C4-2B (cell line): ENCODE measurements around the gene PARD3.

Experiments used
- H3K27ac ChIP-seq: fragments of 450-650 bp; 2 replicates; pipeline ENCODE4 v1.5.1; 2017
- ZFX ChIP-seq: fragments of 450-650 bp; IDR thresholded peaks from 2 replicates; pipeline ENCODE4 v1.6.1; 2017
- TF ChIP-seq, protein P1 (sequence below): fragments of 450-650 bp; conservative IDR thresholded peaks from 2 replicates; pipeline ENCODE4 v1.5.1; 2017; ENCODE audit warnings: mild to moderate bottlenecking

The PARD3 gene

DNA sequence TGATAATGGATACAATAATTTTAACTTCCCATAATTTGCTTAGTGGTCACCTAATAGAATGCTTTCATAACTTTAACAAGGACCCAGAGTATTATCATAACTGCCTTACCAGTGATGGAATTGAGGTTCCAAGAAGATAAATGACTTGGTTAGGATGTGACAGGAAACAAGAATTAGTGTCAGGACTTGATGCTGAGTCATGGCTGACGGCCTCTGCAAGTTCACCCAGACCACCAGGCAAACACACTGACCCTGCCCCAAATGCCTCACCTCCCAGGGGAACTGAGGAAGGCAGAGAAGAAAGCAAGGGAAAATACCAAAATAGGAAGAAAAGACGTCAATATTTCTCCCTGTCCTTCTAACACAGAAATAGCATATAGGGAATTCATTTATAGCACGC is 636.3 kb downstream of the PARD3 start:
- H3K27ac ChIP-seq = no peak overlapping the region
- no peak for TF ChIP-seq ZFX
- TF ChIP-seq, protein P1, sequence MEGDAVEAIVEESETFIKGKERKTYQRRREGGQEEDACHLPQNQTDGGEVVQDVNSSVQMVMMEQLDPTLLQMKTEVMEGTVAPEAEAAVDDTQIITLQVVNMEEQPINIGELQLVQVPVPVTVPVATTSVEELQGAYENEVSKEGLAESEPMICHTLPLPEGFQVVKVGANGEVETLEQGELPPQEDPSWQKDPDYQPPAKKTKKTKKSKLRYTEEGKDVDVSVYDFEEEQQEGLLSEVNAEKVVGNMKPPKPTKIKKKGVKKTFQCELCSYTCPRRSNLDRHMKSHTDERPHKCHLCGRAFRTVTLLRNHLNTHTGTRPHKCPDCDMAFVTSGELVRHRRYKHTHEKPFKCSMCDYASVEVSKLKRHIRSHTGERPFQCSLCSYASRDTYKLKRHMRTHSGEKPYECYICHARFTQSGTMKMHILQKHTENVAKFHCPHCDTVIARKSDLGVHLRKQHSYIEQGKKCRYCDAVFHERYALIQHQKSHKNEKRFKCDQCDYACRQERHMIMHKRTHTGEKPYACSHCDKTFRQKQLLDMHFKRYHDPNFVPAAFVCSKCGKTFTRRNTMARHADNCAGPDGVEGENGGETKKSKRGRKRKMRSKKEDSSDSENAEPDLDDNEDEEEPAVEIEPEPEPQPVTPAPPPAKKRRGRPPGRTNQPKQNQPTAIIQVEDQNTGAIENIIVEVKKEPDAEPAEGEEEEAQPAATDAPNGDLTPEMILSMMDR = no peak

DNA sequence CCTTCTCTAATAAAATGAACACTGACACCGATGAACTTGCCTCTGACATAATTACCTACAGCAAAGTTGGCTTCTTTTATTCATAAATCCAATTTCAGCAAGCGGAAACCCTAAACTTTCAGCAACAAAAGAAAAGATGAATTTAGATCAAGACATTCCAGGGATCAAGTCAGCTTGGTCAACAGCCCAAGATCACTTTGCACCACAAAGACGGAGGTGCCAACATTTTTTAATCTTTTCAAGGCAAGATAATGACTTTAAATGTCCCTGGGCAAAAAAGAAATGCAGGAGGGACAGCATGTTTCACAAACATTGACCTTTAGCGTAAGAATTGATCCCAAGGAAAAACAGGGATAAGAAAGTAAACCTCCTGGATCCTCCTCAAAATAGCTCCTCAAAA is 636.9 kb downstream of the PARD3 start:
- TF ChIP-seq, protein P1 = no peak
- no peak for TF ChIP-seq ZFX
- no peak overlapping the region for H3K27ac ChIP-seq

DNA sequence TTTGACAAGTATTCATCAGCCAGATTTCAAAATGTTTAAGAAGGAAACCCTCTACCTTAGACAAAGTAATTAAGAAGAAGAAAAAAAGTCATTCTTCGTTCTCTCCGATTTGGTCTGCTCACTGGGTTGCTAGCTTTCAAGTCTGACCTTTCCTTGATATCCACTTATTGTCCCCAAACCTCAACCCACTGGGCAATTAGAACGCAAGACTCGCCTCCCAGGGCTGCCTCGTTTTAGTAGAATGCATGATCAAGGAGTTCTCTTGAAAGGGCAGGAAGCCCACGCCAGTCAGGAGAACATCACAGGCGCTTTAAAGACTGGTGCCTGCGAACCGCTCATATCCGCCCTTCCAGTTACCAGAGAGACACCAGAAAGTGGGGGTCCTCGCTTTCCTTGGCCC is 637.7 kb downstream of the PARD3 start:
- H3K27ac ChIP-seq = no peak overlapping the region
- no peak for TF ChIP-seq ZFX
- TF ChIP-seq, protein P1 = no peak

DNA sequence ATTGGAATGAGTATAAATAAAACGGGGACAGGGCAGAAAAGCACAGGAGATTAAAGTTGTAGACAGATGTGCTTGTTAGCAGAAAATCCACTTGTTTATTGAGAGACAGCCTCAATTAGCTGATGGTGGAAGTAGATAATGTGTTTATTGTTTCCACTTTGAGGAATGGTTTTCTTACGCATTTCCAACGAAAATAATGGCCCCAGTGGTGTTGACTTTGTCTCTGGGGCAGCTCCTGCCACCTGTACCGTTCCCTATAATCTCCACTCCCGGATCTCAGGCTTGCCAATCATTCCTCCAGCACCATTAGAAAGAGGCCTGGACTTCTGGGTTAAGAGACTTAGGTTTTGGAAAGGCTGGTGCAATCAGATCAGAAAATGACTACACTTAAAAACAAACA is 638.7 kb downstream of the PARD3 start:
- TF ChIP-seq, protein P1 = no peak
- TF ChIP-seq ZFX = no peak
- no peak overlapping the region for H3K27ac ChIP-seq

DNA sequence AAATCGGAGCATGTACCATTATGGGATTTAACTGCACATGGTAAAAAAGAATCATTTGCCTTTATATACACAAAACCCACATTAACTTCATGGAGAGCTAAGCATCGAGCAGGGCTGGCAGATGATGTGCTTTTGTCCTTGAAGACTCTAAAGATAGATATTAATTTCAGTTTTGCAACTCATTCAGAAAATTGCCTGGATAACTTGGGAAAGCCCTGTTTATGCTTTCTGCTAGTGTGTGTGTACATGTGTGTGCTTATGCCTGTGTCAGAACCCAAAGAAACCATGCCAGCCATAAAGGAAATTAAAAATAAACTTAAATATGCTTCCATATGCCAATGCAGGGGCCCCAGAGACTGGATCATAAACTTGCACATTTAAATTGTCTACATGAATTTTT is 640.0 kb downstream of the PARD3 start:
- no peak overlapping the region for H3K27ac ChIP-seq
- TF ChIP-seq ZFX = no peak
- TF ChIP-seq, protein P1 = no peak

DNA sequence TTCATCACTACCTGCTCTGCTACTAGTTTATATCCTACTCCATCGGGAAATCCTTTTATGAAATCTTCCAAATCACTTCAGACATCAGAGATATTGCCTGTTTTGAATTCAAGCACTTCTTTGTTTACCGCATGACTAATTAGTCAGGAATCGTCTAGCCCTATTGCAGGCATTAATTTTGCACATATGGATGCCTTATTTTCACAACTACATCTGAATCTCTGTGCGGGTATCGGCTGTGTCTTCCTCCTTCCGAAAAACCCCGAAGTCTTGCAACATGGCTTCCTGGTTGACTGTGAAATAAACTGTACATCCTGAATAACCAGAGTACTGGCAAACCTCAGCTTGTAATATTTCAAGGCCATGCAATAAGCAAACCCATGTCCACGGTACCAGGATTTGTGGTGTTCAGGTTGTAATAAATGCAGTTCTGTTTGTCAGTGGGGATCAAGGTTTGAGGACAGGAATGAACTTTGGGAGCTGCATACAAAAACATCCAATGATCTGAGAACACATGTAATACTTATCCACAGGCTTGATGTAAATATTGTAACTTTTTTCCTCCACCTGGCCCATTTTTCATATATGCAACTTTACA is 642.1 kb downstream of the PARD3 start:
- no peak for TF ChIP-seq ZFX
- TF ChIP-seq, protein P1 = no peak
- no peak overlapping the region for H3K27ac ChIP-seq

DNA sequence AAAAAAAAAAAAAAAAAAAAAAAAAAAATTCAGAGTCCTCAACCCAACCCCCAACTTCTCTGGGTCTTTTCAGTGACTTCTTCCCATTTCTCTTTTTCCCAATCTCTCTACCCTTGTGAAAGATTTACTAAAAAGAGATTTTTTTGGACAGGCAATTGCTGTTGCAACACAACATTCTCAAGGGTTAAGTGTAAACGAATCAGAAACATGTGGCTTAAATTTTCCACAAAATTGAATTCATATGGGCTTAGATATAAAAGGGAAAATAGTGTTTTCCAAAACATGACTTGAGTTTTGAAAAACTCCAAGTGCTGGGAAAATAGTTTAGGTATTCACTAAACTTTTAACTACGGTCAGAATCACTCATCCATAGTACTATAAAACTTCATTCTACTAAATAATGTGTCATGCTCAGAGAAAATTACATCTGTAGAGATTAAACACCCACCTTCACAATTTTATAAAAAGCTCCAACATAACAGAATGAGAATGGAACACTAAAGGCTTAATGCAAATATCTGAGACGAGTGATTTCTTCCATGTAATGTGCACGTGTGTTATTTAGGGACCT is 643.1 kb downstream of the PARD3 start:
- no peak overlapping the region for H3K27ac ChIP-seq
- no peak for TF ChIP-seq ZFX
- TF ChIP-seq, protein P1 = no peak
